Measurements from ENCODE around the gene COLEC12. TPM values are rescaled to one million over a fixed set of nuclear protein-coding genes. Genes with fewer than 3 reads are reported as not detected.

COLEC12 gene
- total and polyA plus RNA-seq, 3 donors from 2014 or later = 4.5 to 10.4 (median 8.1) TPM

- Histone ChIP-seq H3K4me1 (no peaks in the 10 kb centered on the region), H3K9me3 (no peaks in the 10 kb centered on the region), H3K27me3 (no peaks in the 10 kb centered on the region), H3K36me3 (ENCODE audit: low read depth, missing control alignments) (no peaks in the 10 kb centered on the region), H3K4me3 (no peak overlapping the region), H3K27ac (no peak overlapping the region)
- 76 to 85% methylated on average over 7 of the region's 7 CpGs for WGBS, 2 donors
- intact Hi-C loops (cut with DNase I; ENCODE audit: low total_unique reads) = no loop called here
- no peak for DNase-seq
- TF ChIP-seq POLR2A (IDR thresholded peaks at IDR 0.05) = no peak
- TF ChIP-seq CTCF (IDR thresholded peaks at IDR 0.05) = no peak
Measured at GRCh38 chr18:415047-415446, 85.5 kb downstream of the COLEC12 start.

- Histone ChIP-seq H3K4me1 (no peaks in the 10 kb centered on the region), H3K9me3 (no peaks in the 10 kb centered on the region), H3K4me3 (no peak overlapping the region), H3K27ac (no peak overlapping the region), H3K27me3 (no peaks in the 10 kb centered on the region), H3K36me3 (ENCODE audit: low read depth, missing control alignments) (no peaks in the 10 kb centered on the region)
- no peak for DNase-seq
- TF ChIP-seq POLR2A (IDR thresholded peaks at IDR 0.05) (no peak), CTCF (IDR thresholded peaks at IDR 0.05) (no peak)
- 85 to 88% methylated on average over 3 of the region's 3 CpGs for WGBS, 2 donors
- intact Hi-C loops (cut with DNase I; ENCODE audit: low total_unique reads) = no loop called here
Measured at GRCh38 chr18:413233-413632, 87.3 kb downstream of the COLEC12 start.

GRCh38 chr18:410047-410455 is 90.5 kb downstream of the COLEC12 start:
- H3K4me3 ChIP-seq = no peak overlapping the region
- H3K4me1 ChIP-seq = no peaks in the 10 kb centered on the region
- no peak for DNase-seq
- H3K9me3 ChIP-seq = no peaks in the 10 kb centered on the region
- H3K36me3 ChIP-seq (ENCODE audit: low read depth, missing control alignments) = no peaks in the 10 kb centered on the region
- TF ChIP-seq POLR2A (IDR thresholded peaks at IDR 0.05) = no peak
- no peak for TF ChIP-seq CTCF (IDR thresholded peaks at IDR 0.05)
- H3K27ac ChIP-seq = no peak overlapping the region
- intact Hi-C loops (cut with DNase I; ENCODE audit: low total_unique reads) = no loop called here
- H3K27me3 ChIP-seq = no peaks in the 10 kb centered on the region

GRCh38 chr18:408367-408766 is 92.1 kb downstream of the COLEC12 start:
- Histone ChIP-seq H3K4me3 (no peak overlapping the region), H3K9me3 (no peaks in the 10 kb centered on the region), H3K27me3 (no peaks in the 10 kb centered on the region), H3K36me3 (ENCODE audit: low read depth, missing control alignments) (no peaks in the 10 kb centered on the region), H3K4me1 (no peaks in the 10 kb centered on the region), H3K27ac (no peak overlapping the region)
- intact Hi-C loops (cut with DNase I; ENCODE audit: low total_unique reads) = no loop called here
- WGBS, 2 donors = 85 to 93% methylated on average over 1 of the region's 1 CpG
- no peak for TF ChIP-seq CTCF (IDR thresholded peaks at IDR 0.05)
- no peak for TF ChIP-seq POLR2A (IDR thresholded peaks at IDR 0.05)
- DNase-seq = no peak

- DNase-seq = no peak
- Histone ChIP-seq H3K27me3 (no peaks in the 10 kb centered on the region), H3K9me3 (no peaks in the 10 kb centered on the region), H3K4me3 (no peak overlapping the region), H3K36me3 (ENCODE audit: low read depth, missing control alignments) (no peaks in the 10 kb centered on the region), H3K4me1 (no peaks in the 10 kb centered on the region), H3K27ac (no peak overlapping the region)
- WGBS, 2 donors = 85 to 90% methylated on average over 4 of the region's 4 CpGs
- intact Hi-C loops (cut with DNase I; ENCODE audit: low total_unique reads) = no loop called here
- TF ChIP-seq CTCF (IDR thresholded peaks at IDR 0.05) (no peak), POLR2A (IDR thresholded peaks at IDR 0.05) (no peak)
Measured at GRCh38 chr18:407626-408224, 92.8 kb downstream of the COLEC12 start.

All from testis (tissue), 3 donors.